NCI-H345 (cell line): ENCODE data around the gene DUSP1.

ENCODE experiments used
- DNase-seq: peaks from one replicate; lab custom pipeline; 2025; lab: John Stamatoyannopoulos, UW

Gene DUSP1

GRCh38 chr5:172777881-172778814, 7.2 kb upstream of the DUSP1 start:
- DNase-seq: no peak

DNA sequence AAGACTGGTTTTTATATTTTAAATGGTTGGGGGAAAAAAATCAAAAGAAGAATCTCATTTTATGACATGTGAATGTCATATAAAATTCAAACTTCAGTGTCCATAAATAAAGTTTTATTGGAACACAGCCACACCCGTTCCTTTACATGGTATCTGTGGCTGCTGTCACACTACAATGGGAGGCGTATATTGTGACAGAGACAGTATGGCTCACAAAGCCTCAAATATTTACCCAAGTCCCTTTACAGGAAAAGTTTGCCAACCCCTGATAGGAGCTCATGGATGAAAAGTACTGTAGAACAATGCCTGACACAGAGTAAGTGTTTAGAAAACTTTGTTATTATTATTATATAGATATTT, 5.2 kb upstream of the DUSP1 start:
- no peak for DNase-seq

- no peak for DNase-seq
Measured at GRCh38 chr5:172775326-172776234, 4.6 kb upstream of the DUSP1 start.

DNA sequence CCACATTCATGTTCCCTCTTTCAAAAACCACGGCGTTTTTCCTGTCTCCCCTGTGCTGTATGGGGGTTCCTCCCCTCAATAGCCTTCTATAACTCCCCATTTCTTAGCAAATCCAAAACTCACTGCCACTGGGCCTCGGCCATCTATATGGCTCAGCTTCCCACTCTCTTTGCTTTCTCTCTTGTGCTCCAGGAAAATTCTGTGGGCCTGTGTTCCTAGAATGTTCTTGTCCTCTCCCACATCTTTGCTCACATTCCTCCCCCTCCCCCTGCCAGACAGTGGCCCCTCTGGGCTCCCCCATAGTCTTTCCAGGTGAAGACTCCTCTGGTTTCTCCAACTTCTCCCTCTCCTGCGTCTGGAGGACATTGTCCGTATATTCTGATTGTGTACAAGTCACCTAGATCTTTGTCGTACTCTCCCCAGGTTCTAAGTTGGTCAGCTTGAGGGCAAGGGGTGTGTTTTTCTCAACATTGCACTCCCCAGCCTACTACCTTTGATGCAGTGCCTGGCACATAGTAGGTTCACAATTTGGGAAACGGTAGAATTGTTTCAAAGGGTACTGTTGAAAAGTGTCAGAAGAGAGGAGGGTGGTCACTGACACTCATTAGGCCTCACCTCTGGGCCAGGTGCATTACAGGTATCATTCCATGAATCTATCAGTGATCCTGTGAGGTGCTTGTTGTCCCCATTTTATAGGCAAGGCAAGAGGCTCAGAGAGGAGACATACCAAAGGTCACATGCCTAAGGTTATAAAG, 3.7 kb upstream of the DUSP1 start:
- DNase-seq: no peak

GRCh38 chr5:172773481-172774469, 2.8 kb upstream of the DUSP1 start:
- no peak for DNase-seq

- peak; percentile 82 for DNase-seq
Measured at GRCh38 chr5:172772112-172772906, 1.3 kb upstream of the DUSP1 start.

DNA sequence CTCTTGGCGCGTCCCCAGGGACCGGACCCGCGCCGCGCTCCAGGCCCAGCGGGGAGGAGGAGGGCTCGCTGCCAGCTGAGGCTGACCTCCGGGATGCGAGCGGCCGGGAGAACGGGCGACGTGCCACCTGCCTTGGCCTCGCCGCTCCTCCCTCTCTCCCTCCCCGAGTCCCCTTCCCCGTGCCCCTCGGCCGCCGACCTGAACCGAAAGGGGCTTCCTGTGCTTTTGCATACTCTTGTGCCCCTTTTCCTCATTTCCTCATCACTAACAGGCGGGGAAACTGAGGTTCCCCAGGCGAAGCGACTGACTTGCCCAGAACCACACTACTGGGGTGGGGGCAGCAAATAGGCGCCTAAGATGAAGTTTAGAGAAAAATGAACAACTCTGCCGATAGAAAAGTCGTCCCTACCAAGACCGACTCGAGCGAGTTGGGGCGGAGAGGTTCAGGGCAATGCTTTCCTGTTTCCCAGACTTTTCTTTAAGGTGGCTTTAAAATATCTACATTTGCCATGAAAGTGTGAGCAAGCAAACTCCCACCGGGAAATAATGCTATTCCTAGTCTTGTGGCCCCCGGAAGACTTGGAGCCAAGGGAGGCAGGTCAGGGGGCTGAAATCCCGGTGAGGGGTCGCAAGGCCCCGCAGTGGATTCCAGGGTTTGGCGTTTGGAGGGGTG, 580 bp upstream of the DUSP1 start:
- peak; percentile 59 for DNase-seq

GRCh38 chr5:172770374-172770674, 671 bp downstream of the DUSP1 start:
- DNase-seq: no peak

DNA sequence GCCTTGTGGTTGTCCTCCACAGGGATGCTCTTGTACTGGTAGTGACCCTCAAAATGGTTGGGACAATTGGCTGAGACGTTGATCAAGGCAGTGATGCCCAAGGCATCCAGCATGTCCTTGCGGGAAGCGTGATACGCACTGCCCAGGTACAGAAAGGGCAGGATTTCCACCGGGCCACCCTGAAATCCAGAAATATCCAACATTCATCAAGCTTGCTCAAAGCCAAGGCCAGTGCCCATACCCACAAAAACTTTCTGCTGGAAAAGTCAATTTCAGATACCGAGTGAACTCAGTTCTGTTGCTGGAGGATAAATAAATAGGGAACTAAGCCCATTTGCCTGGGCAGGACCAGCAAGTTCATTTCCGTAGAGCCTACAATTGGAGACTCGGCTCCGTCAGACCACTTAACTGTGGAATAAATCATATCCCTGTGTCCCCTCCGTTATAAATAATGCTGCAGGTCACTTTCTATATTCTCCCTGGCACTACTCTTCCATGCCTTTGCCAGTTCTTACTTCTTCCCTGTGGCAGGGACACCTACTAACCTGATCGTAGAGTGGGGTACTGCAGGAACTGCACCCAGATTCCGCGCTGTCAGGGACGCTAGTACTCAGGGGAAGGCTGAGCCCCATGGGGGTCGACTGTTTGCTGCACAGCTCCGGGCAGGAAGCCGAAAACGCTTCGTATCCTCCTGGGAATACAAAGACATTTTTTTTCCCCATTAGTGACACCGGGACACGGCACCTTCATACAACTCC, 1.2 kb downstream of the DUSP1 start:
- peak; percentile 46 for DNase-seq

- no peak for DNase-seq
Measured at GRCh38 chr5:172769342-172769615, 1.7 kb downstream of the DUSP1 start.

DNA sequence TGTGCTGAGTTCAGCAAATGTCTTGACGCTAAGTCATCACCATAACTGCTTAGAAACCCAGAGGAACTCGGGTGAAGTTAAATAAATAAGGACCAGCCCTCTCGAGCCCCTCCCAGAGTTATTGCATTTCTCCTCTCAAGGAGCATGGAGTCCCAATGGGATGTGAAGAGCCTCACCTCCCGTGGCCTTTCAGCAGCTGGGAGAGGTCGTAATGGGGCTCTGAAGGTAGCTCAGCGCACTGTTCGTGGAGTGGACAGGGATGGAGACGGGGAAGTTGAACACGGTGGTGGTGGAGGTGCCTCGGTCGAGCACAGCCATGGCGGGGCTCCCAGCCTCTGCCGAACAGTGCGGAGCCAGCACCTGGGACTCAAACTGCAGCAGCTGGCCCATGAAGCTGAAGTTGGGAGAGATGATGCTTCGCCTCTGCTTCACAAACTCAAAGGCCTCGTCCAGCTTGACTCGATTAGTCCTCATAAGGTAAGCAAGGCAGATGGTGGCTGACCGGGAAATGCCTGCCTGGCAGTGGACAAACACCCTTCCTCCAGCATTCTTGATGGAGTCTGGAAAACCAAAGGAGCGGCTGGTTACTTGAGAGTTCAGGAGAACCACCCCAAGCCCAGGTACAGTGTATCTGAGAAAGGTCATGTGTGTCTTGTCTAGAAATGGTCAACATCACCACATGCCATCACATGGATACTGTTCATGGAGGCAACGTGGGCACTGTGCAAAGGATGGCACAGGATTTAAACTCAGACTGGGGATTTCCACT, 2.2 kb downstream of the DUSP1 start:
- DNase-seq: no peak

DNA sequence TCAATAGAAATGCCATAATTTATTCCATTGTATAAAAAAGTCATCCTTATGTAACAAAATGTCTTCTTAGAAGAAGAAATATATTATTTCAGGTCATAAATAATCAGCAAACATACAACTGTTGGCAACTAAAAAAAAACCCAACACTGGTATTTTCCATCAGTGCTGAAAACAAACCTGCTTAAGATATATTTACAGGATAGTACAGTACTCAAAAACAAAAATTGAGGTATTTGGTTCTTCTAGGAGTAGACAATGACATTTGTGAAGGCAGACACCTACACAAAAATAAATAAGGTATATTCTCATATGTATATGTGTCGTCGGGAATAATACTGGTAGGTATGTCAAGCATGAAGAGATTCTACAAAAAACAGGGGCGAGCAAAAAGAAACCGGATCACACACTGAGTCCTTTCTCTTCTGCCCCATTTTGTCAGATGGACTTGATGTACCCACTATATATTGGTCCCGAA, 2.9 kb downstream of the DUSP1 start:
- no peak for DNase-seq

DNA sequence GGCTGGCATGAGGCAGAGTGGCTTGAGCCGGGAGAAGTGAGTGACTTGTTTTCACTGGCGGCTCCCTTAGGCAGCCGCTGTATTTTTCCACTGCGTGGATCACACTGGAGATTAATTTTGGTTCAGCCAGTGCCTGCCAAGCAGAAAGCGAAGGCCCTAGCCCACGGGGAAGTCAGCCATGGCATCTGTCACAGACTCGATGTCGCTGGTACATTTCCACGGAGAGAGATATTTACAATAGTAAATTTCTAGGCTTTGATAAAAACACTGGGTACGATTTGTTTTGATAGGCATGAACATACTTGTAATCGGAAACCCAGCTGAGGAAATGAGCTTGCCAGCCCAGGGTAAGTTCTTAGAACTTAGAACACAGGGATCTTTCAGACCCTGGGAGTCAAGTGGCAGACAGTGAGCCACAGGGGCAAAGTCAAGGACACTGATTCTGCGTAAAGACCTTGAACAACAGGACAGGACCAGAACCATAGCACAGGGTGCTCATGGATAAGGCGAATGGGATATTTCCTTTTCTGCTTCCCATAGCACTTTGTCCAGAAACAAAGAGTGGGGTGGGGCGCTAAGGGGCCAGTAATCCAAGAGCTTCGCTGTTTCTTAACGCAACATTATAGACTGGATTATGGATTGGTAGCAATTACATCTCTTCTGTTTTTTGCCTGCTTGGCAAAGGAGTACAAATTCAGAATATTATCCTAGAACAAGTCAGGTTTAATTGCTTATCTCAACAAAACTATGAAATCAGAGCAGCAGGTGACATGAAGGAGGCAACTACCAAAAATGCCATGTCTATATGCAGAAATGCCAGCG, 4.5 kb downstream of the DUSP1 start:
- DNase-seq: no peak

DNA sequence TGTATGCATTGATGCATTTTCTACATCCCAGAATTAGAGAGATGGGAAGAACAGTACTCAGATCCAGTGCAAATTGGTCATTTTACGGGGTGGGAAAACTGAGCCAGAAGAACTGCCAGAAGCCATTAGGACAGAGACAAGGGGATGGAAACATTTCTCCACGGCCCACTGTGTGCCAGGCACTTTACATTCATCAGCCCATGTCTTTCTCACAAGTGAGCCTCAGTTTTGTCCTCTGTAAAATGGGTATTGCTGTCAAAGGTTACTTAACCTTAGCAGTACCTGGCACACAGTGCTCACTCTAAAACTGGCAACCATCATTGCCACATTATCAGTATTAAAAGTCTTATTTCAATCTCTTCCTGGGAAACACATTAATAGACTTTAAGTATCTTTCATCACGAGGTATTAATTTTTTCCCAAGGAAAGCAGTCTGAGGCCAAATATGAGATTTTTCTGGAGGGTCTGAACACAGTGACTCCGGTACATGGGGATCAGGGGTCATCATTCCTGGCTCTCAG, 5.2 kb downstream of the DUSP1 start:
- DNase-seq: no peak

- peak; percentile 99 for DNase-seq
Measured at GRCh38 chr5:172764861-172765765, 5.9 kb downstream of the DUSP1 start.

DNA sequence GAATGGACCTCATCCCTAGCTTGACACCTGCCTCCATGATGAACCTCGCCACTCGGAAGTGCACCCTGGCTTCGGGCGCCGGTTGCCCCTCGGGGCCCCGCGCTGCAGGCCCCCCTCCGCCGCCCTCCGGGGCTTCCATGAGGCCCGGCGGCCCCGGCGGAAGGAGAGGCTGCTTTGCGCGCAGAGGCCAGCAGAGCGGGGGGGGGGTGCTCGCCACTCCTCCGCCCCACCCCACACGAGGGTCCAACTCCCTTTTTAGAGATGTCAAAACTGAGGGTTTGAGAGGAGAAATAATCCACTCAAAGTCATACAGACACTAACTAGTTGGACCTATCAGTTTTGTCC, 7.9 kb downstream of the DUSP1 start:
- no peak for DNase-seq
